Trophoblast cell (in vitro differentiated cells and primary cell): ENCODE measurements around the gene CHRND.

Source experiments
- DNase-seq, 2 donors: peaks; one replicate each; pipeline ENCODE4 v3.0.0-alpha.2; 2016
- H2AFZ ChIP-seq: 2 replicates; pipeline ENCODE4 v1.6.1; 2013; ENCODE audit warnings: low read length, moderate library complexity, mild to moderate bottlenecking; ENCODE audit not compliant: insufficient read depth, poor library complexity
- H2AK5ac ChIP-seq: 2 replicates; pipeline ENCODE4 v1.6.1; 2013; ENCODE audit warnings: mild to moderate bottlenecking, low read length
- H2BK120ac ChIP-seq: 2 replicates; pipeline ENCODE4 v1.6.1; 2013; ENCODE audit warnings: low read length, mild to moderate bottlenecking, moderate library complexity; ENCODE audit not compliant: insufficient read depth, poor library complexity
- H2BK12ac ChIP-seq: 2 replicates; pipeline ENCODE4 v1.6.1; 2013; ENCODE audit warnings: mild to moderate bottlenecking, low read length, moderate library complexity
- H2BK5ac ChIP-seq: 2 replicates; pipeline ENCODE4 v1.6.1; 2013; ENCODE audit warnings: low read length, low read depth, moderate library complexity, mild to moderate bottlenecking; ENCODE audit not compliant: poor library complexity
- H3K14ac ChIP-seq: 2 replicates; pipeline ENCODE4 v1.6.1; 2013; ENCODE audit warnings: mild to moderate bottlenecking, low read length
- H3K18ac ChIP-seq: 2 replicates; pipeline ENCODE4 v1.6.1; 2013; ENCODE audit warnings: mild to moderate bottlenecking, low read length
- H3K23ac ChIP-seq: 2 replicates; pipeline ENCODE4 v1.6.1; 2013; ENCODE audit warnings: low read length
- H3K27ac ChIP-seq: 2 replicates; pipeline ENCODE4 v1.5.1; 2013; ENCODE audit warnings: low read depth, mild to moderate bottlenecking, inconsistent platforms, low read length, moderate library complexity
- H3K27me3 ChIP-seq: 2 replicates; pipeline ENCODE4 v1.6.1; 2013; ENCODE audit warnings: inconsistent platforms, mild to moderate bottlenecking, low read length, moderate library complexity; ENCODE audit not compliant: insufficient read depth
- H3K36me3 ChIP-seq, 2 experiments: 1 replicate in 1 of 2; 2 replicates in 1 of 2; pipeline ENCODE4 v1.6.1; 2013; ENCODE audit warnings: low read length in 2 of 2, mild to moderate bottlenecking in 2 of 2, moderate library complexity in 1 of 2; ENCODE audit not compliant: insufficient read depth in 2 of 2, control insufficient read depth in 1 of 2
- H3K4ac ChIP-seq: 2 replicates; pipeline ENCODE4 v1.6.1; 2013; ENCODE audit warnings: low read depth, mild to moderate bottlenecking, low read length, moderate library complexity
- H3K4me1 ChIP-seq, 2 experiments: 1 replicate in 1 of 2; 2 replicates in 1 of 2; pipeline ENCODE4 v1.6.1; 2013; ENCODE audit warnings: low read length in 2 of 2, mild to moderate bottlenecking in 2 of 2, moderate library complexity in 1 of 2; ENCODE audit not compliant: insufficient read depth in 2 of 2, control insufficient read depth in 1 of 2
- H3K4me2 ChIP-seq: 2 replicates; pipeline ENCODE4 v1.6.1; 2013; ENCODE audit warnings: inconsistent platforms, mild to moderate bottlenecking, low read length, moderate library complexity
- H3K4me3 ChIP-seq: 2 replicates; pipeline ENCODE4 v1.5.1; 2013; ENCODE audit warnings: mild to moderate bottlenecking, low read depth, low read length, inconsistent platforms
- H3K79me1 ChIP-seq: one replicate; pipeline ENCODE4 v1.6.1; 2013; ENCODE audit warnings: low read length
- H3K79me2 ChIP-seq: 2 replicates; pipeline ENCODE4 v1.6.1; 2013; ENCODE audit warnings: low read length, mild to moderate bottlenecking; ENCODE audit not compliant: control insufficient read depth, insufficient read depth, poor library complexity
- H3K9ac ChIP-seq: 2 replicates; pipeline ENCODE4 v1.6.1; 2013; ENCODE audit warnings: mild to moderate bottlenecking, low read length
- H3K9me3 ChIP-seq: 2 replicates; pipeline ENCODE4 v1.6.1; 2013; ENCODE audit warnings: low read depth, mild to moderate bottlenecking, control low read depth, inconsistent platforms, low read length; ENCODE audit not compliant: insufficient read depth
- H4K12ac ChIP-seq: 2 replicates; pipeline ENCODE4 v1.6.1; 2013; ENCODE audit warnings: low read depth, mild to moderate bottlenecking, low read length, moderate library complexity
- H4K8ac ChIP-seq: 2 replicates; pipeline ENCODE4 v1.6.1; 2013; ENCODE audit warnings: low read depth, mild to moderate bottlenecking, low read length, moderate library complexity
- H4K91ac ChIP-seq: one replicate; pipeline ENCODE4 v1.6.1; 2013; ENCODE audit warnings: low read depth, mild to moderate bottlenecking, low read length, moderate library complexity
- WGBS: extraction: QIAGEN DNeasy Blood & Tissue Kit; methylation state at CpG from one replicate; pipeline ENCODE4 v1.1.7; 2013; ENCODE audit warnings: missing lambda C conversion rate; ENCODE audit not compliant: insufficient read length, insufficient coverage; ENCODE audit errors: extremely low coverage; 5-methylcytosine and 5-hydroxymethylcytosine counted together

The CHRND gene

DNA sequence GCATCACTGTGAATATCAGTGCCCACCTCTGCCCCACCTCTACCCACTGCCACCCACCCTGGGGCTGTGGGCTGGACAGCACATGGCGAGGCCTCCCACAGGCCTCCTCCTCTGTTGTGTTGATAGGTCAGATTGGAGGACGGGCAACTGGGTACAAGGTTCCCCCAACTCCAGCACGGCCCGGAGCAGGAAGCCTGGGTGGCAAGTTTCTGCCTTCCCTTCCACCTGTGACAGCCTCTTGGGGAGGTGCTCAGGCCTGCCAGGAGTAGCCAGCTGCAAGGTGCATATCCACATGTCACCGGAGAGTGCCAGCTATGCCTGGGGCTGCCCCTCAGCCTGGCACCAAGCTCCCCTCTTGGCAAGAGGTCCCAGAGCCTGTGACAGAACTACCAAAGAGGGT, 31.4 kb upstream of the CHRND start:
- Histone ChIP-seq H3K4ac (no peak overlapping the region), H3K36me3 (no peaks in the 10 kb centered on the region)
- no CpG with 5 or more reads among the region's 5 CpGs for WGBS

DNA sequence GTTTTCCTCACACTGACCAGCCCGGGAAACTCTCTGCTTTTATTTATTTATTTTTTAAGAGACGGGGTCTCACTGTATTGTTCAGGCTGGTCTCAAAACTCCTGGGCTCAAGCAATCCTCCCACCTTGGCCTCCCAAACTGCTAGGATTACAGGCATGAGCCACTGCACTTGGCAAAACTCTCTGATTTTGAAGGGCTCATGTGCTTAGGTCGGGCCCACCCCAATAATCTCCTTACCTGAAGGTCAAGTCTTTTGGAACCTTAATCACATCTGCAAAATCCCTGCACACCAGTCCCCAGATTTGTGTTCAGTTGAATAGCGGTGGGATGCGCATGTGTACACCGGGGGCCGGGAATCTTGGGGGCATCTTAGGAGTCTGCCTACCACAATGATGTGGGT, 30.7 kb upstream of the CHRND start:
- Histone ChIP-seq H3K23ac (no peak overlapping the region), H3K27me3 (no peaks in the 10 kb centered on the region), H3K79me1 (no peaks in the 10 kb centered on the region), H3K9me3 (peaks cover 9% of the 10 kb centered on the region), H3K14ac (no peak overlapping the region), H3K79me2 (no peaks in the 10 kb centered on the region), H2BK5ac (no peak overlapping the region), H3K4ac (no peak overlapping the region), H3K4me3 (no peak overlapping the region), H3K18ac (no peak overlapping the region), H3K27ac (no peak overlapping the region), H3K9ac (no peak overlapping the region), H4K91ac (no peak overlapping the region), H2BK12ac (no peak overlapping the region), H4K12ac (no peak overlapping the region), H2BK120ac (no peak overlapping the region), H4K8ac (no peak overlapping the region), H2AFZ (no peak overlapping the region), H3K4me1 (no peaks in the 10 kb centered on the region), H2AK5ac (no peak overlapping the region), H3K36me3 (no peaks in the 10 kb centered on the region), H3K4me2 (no peak overlapping the region)
- no CpG with 5 or more reads among the region's 7 CpGs for WGBS
- DNase-seq, result no peak

More for the DNA sequence above, 31.4 kb upstream of the CHRND start:
- peaks cover 2% of the 10 kb centered on the region for H3K27me3 ChIP-seq
- no peak overlapping the region for H3K4me2 ChIP-seq
- no peak overlapping the region for H3K14ac ChIP-seq
- H3K18ac ChIP-seq, result no peak overlapping the region
- H3K4me1 ChIP-seq, result no peaks in the 10 kb centered on the region
- H2BK120ac ChIP-seq, result no peak overlapping the region
- H3K79me1 ChIP-seq, result no peaks in the 10 kb centered on the region
- H2AK5ac ChIP-seq, result no peak overlapping the region
- no peak overlapping the region for H3K23ac ChIP-seq
- no peak for DNase-seq
- no peak overlapping the region for H2AFZ ChIP-seq
- H4K12ac ChIP-seq, result no peak overlapping the region
- no peak overlapping the region for H2BK5ac ChIP-seq
- no peak overlapping the region for H2BK12ac ChIP-seq
- H3K27ac ChIP-seq, result no peak overlapping the region
- H3K9me3 ChIP-seq, result peaks cover 9% of the 10 kb centered on the region
- no peak overlapping the region for H4K8ac ChIP-seq
- H3K9ac ChIP-seq, result no peak overlapping the region
- no peaks in the 10 kb centered on the region for H3K79me2 ChIP-seq
- no peak overlapping the region for H4K91ac ChIP-seq
- no peak overlapping the region for H3K4me3 ChIP-seq

DNA sequence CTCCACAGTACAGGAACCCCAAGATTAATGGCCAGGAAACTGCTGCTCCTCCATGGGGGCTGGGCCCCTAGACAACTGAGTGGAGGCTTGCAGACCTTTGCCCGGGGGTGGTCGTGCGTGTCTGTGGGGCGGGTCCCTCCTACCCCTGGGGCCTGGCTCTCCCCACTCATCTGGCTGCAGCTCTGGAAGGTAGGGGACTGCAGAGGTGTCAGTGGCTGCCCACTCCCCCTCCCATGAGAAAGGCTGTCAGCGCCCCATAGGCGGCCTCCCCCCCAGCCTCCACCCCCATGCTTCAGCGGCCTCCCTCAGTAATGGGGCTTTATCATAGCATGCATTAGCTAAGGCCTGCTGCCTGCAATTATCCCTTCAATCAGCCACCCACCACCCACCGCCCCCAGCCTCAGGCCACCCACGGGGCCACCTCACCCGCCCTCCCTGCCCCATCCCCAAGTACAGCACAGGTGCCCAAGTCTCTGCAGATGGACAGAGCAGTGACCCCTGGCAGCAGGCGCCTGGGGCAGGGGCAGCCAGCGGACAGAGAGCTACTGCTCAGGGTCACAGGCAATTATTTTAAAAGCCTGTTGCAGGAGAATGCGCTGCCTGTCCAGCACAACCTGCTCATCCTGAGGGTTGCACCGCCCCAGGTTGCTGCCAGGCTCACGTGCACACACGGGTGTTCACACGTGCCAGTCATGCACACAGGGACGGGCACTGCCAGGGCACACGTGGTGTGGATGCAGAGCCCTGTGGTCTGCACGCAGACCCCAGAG, 29.3 kb upstream of the CHRND start:
- H3K9ac ChIP-seq, result no peak overlapping the region
- H3K27me3 ChIP-seq, result no peaks in the 10 kb centered on the region
- H2BK120ac ChIP-seq, result no peak overlapping the region
- H3K27ac ChIP-seq, result no peak overlapping the region
- H4K12ac ChIP-seq, result no peak overlapping the region
- no peak overlapping the region for H3K14ac ChIP-seq
- no peak overlapping the region for H2AFZ ChIP-seq
- H2BK5ac ChIP-seq, result no peak overlapping the region
- H3K4me2 ChIP-seq, result no peak overlapping the region
- H3K23ac ChIP-seq, result no peak overlapping the region
- no peaks in the 10 kb centered on the region for H3K79me1 ChIP-seq
- no peak overlapping the region for H4K8ac ChIP-seq
- H3K18ac ChIP-seq, result no peak overlapping the region
- WGBS, result no CpG with 5 or more reads among the region's 20 CpGs
- no peak overlapping the region for H4K91ac ChIP-seq
- no peak overlapping the region for H3K4me3 ChIP-seq
- no peak overlapping the region for H2BK12ac ChIP-seq
- no peaks in the 10 kb centered on the region for H3K36me3 ChIP-seq
- no peaks in the 10 kb centered on the region for H3K4me1 ChIP-seq
- H3K79me2 ChIP-seq, result no peaks in the 10 kb centered on the region
- H3K9me3 ChIP-seq, result peaks cover 9% of the 10 kb centered on the region
- no peak overlapping the region for H3K4ac ChIP-seq
- DNase-seq, result no peak
- H2AK5ac ChIP-seq, result no peak overlapping the region

DNA sequence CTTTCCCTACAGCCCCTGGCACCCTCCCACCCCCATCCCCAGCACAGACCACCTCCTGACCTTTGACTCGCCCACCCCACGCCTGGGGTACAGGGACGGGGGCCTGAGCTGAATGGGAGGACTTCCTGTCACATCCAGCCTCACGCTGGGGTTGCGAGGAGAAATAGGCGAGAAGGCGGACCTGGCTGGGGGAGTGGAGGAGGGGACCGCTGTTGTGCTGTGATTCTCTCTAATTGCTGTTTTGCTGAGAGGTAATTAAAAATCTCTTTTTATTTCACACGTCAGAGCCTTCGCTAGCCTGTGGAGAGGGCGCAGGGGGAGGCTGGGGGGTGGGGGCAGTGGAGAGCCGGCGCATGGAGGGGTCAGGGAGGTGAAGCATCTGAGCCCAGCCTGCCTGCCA, 28.6 kb upstream of the CHRND start:
- Histone ChIP-seq H3K9ac (no peak overlapping the region), H3K4ac (no peak overlapping the region), H3K79me1 (no peaks in the 10 kb centered on the region), H3K27ac (no peak overlapping the region), H2BK5ac (no peak overlapping the region), H3K4me1 (no peaks in the 10 kb centered on the region), H2BK120ac (no peak overlapping the region), H3K36me3 (no peaks in the 10 kb centered on the region), H3K14ac (no peak overlapping the region), H2AFZ (no peak overlapping the region), H3K79me2 (no peaks in the 10 kb centered on the region), H3K23ac (no peak overlapping the region), H4K91ac (no peak overlapping the region), H4K12ac (no peak overlapping the region), H3K27me3 (peaks cover under 1% of the 10 kb centered on the region), H3K4me2 (no peak overlapping the region), H2AK5ac (no peak overlapping the region), H3K4me3 (no peak overlapping the region), H3K9me3 (peaks cover 9% of the 10 kb centered on the region), H4K8ac (no peak overlapping the region), H2BK12ac (no peak overlapping the region), H3K18ac (no peak overlapping the region)
- no CpG with 5 or more reads among the region's 13 CpGs for WGBS
- no peak for DNase-seq
